Measurements from ENCODE around the gene RTKN.
"Not testable (repeated sequence)": the region's sequence is repeated elsewhere in the genome, so short reads cannot be mapped to it uniquely, and the experiment has no call there.

The RTKN gene

GRCh38 chr2:74436848-74437695, 4.7 kb downstream of the RTKN start:
- no peak for DNase-seq (ENCODE audit: low spot score)

GRCh38 chr2:74436111-74436805, 5.5 kb downstream of the RTKN start:
- DNase-seq (ENCODE audit: low spot score): no peak

GRCh38 chr2:74430502-74430901, 11.2 kb downstream of the RTKN start:
- no peak for DNase-seq (ENCODE audit: low spot score)

- DNase-seq (ENCODE audit: low spot score): no peak
Observed at GRCh38 chr2:74429487-74430451, 12.0 kb downstream of the RTKN start.

GRCh38 chr2:74428675-74429074, 13.1 kb downstream of the RTKN start:
- no peak for DNase-seq (ENCODE audit: low spot score)

GRCh38 chr2:74427551-74427950, 14.2 kb downstream of the RTKN start:
- DNase-seq (ENCODE audit: low spot score): no peak

- no peak for DNase-seq (ENCODE audit: low spot score)
Observed at GRCh38 chr2:74426181-74426758, 15.5 kb downstream of the RTKN start.

- DNase-seq (ENCODE audit: low spot score): no peak
Observed at GRCh38 chr2:74425523-74425922, 16.2 kb downstream of the RTKN start.

GRCh38 chr2:74424995-74425406, 16.7 kb downstream of the RTKN start:
- no peak for DNase-seq (ENCODE audit: low spot score)

GRCh38 chr2:74424139-74424992, 17.4 kb downstream of the RTKN start:
- no peak for DNase-seq (ENCODE audit: low spot score)

- DNase-seq (ENCODE audit: low spot score): no peak
Observed at GRCh38 chr2:74423231-74424095, 18.3 kb downstream of the RTKN start.

- DNase-seq (ENCODE audit: low spot score): peak; percentile 96
Observed at GRCh38 chr2:74421221-74421870, 20.4 kb downstream of the RTKN start, which contains the start of the genes C2orf81 and WDR54. TSS of gene C2orf81 (minus strand) at chr2:74421619. CDS start at chr2:74421560, 59 bp downstream. TSS of gene WDR54 (plus strand) at chr2:74421730. CDS start at chr2:74422154, 424 bp downstream.

GRCh38 chr2:74420443-74421103, 21.2 kb downstream of the RTKN start:
- DNase-seq (ENCODE audit: low spot score): not testable (repeated sequence)

GRCh38 chr2:74420006-74420405, 21.7 kb downstream of the RTKN start:
- DNase-seq (ENCODE audit: low spot score): no peak

GRCh38 chr2:74419345-74419744, 22.4 kb downstream of the RTKN start:
- no peak for DNase-seq (ENCODE audit: low spot score)

GRCh38 chr2:74418312-74418711, 23.4 kb downstream of the RTKN start:
- no peak for DNase-seq (ENCODE audit: low spot score)

- no peak for DNase-seq (ENCODE audit: low spot score)
Observed at GRCh38 chr2:74417763-74418162, 24.0 kb downstream of the RTKN start.

GRCh38 chr2:74417197-74417596, 24.5 kb downstream of the RTKN start:
- DNase-seq (ENCODE audit: low spot score): no peak

GRCh38 chr2:74416778-74417177, 25.0 kb downstream of the RTKN start:
- DNase-seq (ENCODE audit: low spot score): no peak

Measured in activated CD4-positive, alpha-beta T cell treated with anti-CD3 and anti-CD28 coated beads, Interleukin-2, Interleukin-4, amounts not matched to agents 100 ng/mL and 50 ng/mL, durations not matched to agents 16 hours and 8 hours (primary cell).